SIG-M5 treated with dmso at 0.1 percent for 504 hours (cell line): ENCODE measurements around the gene LCTL.

Source experiments
- DNase-seq: peaks from one replicate; lab custom pipeline; 2025; ENCODE audit not compliant: unreplicated experiment; lab: John Stamatoyannopoulos, UW

The LCTL gene

GRCh38 chr15:66565741-66566144 lies at the start of gene LCTL:
Gene LCTL, minus strand, starts transcription at chr15:66565998. Its CDS starts 633 bp downstream, at chr15:66565365.
- no peak for DNase-seq

DNA sequence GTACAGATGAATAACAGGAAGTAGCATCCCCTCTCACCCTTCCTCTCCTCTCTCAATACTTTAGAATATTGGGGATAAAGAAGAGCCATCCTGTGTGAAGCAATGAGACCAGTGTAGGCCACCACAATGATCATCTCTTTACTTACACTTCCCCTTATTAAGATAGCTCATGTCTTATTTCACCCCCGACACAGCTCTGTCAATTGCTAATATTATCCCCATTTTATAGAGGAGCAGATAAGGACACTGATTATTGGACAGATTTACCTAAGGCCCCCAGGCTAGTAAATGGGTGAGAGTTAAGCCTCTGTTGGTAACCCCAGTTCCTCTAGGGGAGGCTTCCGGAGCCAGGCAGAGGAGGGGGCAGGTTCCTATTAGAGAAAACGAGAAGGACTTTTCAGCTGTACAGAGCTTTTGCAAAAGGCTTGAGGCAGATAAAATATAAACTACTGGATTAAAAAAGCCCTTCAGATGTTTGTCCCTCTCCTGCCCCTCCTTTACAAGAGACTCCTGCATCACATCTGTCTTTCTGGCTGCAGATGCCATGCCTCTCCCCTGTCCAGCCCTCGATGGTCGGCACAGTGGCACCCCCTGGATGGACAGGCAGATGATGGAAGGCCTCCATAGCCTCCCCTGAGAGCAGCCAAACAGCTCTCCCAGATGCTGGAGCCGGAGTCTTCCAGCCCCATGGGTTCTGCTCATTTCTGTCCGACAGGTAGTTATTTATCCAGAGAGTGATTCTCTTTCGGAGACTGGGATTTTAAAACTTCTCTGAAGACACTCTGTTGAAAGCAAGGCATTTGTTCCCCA lies 49.4 kb upstream of the LCTL start:
- DNase-seq = peak; percentile 70

DNA sequence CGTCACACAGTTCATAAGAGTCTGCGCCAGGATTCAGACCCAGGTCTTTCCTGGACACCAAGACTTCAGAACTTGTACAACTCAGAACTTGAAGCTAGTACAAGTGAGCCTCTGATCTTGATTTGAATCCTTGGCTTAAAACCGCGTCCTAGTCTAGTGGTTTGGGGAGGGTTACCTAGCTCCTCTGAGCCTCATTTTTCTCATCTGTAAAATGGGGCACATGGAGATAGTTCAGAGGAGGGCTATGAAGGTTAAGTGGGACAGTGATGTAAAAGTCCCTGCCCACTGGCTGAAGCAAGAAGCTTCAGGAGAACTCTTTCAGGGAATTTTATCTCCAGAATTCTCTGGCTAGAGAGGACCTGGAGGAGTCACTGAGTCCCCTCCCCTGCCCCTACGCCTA lies 48.7 kb upstream of the LCTL start:
- no peak for DNase-seq

DNA sequence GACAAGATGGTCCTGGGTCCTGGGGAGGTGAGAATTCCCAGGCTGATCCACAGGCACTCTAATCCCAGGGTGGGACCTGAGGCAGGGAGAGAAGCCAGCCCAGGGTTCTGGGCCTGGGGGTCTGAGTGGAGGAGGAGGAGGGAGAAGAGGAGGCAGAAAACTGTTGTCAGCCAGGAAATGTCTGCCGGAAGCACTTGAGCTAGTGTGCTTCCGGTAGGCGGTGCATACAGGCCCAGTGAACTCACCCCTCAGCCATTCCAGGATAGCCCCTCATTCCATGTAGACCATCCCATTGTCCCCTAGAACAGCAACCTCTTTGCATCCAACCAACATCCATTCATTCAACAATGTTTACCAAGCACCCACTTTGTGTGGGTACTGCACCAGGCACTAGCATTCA lies 47.9 kb upstream of the LCTL start:
- no peak for DNase-seq

DNA sequence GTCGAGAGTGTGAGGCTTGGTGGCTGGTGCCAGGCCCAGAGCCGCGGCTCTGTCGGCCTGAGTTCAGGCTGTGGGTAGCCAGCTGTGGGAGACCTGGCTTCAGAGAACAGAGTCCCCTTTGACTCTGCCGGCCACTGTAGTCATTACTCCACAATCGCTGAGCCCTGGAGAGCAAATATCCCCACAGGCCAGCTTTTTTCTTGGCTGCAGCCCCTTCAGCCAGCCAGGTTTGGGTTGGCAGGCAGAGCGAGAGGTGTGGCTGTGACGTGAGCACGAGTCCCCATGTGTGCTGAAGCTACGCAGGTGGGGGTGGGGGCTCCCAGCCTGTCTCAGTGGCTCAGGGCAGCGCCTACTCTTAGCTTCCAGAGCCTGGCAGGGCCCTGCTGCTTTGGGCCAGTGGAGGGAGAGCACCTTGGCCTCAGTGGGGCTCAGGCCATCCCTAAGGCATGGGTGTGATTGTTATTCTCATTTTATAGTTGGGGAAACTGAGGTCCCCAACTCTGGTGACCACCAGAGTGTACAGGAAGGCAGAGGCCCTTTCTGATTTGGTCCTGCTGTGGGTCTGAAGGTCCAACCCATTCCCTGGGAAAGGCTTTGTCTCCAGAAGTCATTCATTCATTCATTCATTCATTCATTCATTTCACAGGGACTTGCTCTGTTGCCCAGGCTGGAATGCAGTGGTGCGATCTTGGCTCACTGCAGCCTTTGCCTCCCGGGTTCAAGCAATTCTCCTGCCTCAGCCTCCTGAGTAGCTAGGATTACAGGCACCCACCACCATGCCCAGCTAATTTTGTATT lies 45.7 kb upstream of the LCTL start:
- no peak for DNase-seq

- no peak for DNase-seq
Observed at GRCh38 chr15:66609876-66610275, 44.1 kb upstream of the LCTL start.

DNA sequence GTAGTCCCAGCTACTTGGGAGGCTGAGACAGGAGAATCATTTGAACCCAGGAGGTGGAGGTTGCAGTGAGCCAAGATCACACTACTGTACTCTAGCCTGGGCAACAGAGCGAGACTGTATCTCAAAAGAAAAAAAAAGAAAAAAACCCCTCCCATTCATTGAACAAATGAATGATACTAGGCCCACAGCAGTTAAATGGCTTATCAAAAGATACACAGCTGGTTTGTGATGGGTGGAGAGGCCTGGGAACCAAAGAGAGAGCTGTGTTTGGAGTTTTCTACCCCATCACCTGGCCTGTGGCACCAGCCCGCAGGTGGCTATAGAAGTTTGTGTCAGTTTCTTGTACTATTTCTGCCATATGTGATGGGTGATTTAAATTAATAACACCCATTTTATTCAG lies 43.1 kb upstream of the LCTL start:
- no peak for DNase-seq

DNA sequence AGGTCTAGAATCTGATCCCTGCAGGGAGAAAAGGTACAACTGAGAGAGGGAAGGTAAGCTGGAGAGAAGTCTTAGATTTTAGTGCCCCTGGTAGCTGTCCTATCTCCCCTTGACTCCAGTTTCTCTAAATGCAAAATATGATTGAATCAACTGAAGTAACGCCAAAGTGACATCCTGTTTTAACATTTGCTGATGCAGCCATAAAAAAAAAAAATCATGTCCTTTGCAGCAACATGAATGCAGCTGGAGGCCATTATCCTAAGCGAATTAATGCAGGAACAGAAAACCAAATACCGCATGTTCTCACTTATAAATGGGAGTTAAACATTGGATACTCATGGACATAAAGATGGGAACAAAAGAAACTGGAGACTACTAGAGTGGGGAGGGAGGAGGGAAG lies 42.4 kb upstream of the LCTL start:
- DNase-seq = no peak

GRCh38 chr15:66603301-66604179 lies 37.7 kb upstream of the LCTL start:
- peak; percentile 42 for DNase-seq

GRCh38 chr15:66601521-66601920 lies 35.7 kb upstream of the LCTL start:
- DNase-seq = no peak

- no peak for DNase-seq
Observed at GRCh38 chr15:66600240-66600627, 34.4 kb upstream of the LCTL start.

DNA sequence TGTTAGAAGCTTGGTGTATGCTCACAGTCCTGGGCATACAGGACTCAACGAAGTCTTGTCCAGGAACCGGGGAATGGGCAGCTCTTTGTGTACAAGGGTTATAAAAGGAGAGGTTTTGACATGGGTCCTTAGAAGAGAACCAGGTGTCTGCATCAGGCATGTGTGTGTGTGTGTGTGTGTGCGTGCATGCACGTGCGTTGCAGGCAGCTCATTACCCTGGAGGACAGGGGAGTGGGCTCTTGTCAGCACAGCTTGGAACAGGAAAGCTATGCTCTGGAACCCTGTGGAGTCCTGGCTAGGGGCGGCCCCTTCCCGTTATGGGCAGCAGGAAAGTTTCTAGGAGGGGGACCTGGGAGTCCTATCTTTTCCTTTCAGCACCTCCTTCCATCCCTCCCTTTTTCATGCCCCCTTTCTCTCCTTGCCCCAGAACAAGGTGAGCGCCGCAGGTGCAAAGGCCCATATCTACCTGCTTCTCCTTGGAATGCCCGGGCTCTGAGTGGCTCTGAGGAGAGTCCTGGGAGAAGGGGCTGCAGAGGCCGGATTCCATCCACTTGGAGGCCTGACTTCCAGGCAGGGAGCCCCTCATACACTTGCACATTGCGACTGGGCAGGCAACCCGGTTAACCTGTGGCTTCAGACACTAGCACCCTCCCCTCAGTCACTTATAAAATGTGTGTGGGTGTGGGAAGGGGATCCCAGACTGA lies 33.9 kb upstream of the LCTL start:
- DNase-seq = no peak

DNA sequence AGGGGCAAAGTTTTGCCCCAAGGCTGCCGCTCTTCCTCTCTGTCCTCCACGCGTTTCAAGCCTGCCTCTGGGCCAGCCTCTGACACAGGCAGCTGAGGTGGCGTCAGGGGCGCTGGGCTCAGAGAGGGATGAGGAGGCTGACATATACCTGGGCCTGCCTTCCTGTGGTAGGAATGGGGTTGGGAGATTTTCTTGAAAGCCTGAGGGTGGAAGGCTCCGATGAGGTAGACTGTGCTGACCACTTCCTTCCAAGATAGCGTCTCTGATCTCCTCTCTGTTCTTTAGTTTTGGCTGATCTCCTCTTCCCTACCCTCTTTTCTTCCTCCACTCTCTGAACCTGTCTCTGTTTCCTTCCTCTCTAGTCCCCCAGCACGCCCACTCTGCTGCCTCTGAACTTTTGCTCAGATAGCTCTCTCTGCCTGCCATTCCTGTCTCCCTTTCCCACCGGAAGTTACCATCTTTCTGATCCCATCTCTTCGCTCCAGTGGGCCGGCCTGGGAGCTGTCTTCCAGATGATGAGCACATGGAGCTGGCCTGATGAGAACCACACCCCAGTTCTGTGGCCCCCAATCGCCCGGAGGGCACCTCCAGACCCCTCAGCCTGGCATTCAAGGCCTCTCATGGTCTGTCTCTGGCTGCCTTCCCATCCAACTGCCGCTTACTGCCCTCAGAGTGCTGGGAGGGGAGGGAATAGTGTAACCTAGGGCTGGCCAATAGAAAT lies 32.5 kb upstream of the LCTL start:
- no peak for DNase-seq

DNA sequence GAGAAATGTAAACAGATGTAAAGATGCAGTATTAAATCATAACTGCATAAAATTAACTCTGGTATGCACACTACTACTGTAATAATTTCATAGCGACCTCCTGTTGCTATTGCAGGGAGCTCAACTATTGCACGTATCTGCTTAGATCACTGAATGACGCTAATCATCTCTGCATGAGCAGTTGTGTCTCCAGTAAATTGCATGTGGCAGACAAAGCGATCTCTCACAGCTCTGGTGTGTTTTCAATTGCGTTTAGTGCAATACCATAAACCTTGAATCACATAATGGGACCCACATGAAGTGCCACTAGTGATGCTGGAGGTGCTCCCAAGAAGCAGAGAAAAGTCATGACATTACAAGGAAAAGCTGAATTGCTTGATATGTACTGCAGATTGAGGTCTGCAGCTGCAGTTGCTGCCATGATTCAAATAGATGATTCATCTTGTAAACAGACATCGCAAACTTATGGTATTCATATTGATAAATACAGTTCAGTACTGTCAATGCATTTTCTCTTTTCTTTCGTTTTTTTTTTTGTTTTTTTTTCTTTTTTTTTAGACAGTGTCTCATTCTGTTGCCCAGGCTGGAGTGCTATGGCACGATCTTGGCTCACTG lies 30.2 kb upstream of the LCTL start:
- DNase-seq = no peak

DNA sequence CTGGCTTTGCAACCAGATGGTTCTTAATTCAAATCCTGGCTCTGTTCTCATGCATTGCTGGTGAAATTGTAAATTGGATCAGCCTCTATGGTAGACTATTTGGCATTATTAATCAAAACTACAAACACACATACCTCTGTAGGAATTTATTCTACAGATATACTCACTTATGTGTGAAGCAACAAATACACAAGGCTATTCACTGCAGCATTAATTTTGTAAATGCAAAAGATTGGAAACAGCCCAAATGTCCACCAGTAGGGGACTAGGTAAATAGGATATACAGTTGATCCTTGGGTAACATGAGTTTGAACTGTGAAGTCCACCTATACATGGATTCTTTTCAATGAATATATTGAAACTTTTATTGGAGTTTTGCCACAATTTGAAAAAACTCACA lies 29.5 kb upstream of the LCTL start:
- no peak for DNase-seq

DNA sequence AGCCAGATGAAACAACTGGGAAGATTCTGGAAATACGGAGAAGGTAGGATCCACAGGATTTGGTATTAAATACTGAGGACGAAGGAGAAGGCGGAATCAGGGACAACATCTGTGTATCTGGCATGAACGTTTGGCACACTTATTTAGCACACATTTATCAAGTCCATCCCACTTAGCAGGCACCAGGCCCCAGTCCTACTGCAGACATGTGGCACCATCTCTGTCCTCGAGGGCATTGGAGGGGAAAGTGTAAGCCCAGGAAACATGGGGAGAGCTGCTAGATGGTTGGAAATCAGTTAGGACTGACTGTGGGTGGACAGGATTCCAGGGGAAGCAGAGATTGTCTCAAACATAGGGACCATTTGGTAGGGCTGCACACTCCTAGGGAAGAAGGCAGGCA lies 29.0 kb upstream of the LCTL start:
- DNase-seq = no peak

DNA sequence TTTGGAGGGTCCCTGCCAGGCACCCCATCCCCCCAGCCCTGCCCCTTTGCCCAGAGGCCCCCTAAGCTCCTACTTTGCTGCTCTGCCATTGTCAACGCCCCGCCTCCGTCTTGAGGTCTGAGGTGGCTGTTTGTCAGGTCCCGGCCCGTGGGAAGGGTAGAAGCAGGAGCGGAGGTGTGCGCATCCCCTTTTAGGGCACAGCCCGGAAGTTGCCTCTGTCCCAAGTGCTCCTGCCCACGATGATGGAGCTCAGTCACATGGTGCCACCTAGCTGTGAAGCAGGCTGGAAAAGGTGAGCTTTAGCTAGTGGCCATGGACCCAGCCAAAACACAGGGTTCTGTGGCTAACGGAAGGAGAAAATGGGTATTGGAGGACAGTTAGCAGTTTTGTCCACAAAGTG lies 28.5 kb upstream of the LCTL start:
- no peak for DNase-seq

DNA sequence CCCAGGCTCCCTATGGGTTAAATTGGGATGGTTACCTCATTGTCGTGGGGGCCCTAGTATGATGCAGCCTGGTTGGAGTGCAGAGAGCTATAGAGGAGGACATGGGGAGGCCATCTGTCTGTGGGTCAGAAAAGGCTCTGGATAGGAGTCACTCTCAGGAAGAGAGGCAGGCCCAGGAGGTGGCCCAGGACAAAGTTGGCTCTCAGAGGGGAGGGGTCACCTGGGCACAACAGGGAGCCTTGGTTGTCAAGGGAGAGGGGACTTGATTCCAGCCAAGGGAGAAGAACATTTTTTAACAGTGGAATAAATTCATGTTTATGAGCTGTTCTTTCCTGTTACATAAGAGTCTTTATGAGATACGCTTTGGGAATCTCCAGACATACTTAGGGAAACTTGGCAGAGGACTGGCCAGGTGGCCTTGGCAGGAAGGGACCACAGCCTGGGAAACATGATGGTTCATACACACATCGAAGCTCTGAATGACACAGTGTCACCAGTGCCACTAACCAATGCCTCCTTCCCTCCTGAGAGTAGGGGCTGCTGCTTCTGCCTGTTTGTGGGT lies 27.5 kb upstream of the LCTL start:
- no peak for DNase-seq

DNA sequence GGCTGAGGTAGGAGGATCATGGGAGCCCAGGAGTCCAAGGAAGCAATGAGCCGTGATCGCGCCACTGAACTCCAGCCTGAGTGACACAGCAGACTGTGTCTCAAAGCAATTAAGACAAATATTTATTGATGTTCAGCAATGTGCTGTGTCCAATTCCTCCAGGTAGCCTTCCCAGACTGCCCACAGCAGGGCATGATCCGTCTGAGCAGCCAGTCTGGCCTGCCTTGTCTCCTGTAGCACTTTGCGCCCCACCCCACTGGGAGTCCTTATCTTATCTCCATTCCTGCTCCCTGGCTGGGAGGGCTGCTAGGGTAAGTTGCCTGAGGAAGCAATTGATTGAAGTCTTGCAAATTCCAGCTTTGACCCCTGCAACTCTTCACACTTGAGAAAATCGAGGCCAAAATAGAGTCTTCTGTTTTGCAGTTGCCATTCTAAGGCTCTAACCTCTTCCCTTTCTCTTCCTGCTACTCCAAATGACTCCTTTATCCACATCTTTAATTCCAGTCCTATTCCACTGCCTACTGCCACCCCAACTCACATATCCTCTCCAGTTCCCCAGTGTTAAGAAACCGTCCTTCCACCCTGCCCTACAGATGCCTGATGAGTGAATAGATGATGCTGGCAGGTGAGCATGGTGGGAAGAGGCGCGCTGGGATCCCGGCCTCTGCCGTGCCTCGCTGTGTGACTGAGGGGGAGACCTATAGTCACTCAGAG lies 26.9 kb upstream of the LCTL start:
- no peak for DNase-seq
